Measurements from ENCODE around the gene NR3C1. TPM values are rescaled to one million over a fixed set of nuclear protein-coding genes. Genes with fewer than 3 reads are reported as not detected.

The NR3C1 gene
- total and polyA plus RNA-seq, 7 experiments from 2014 or later: 68.0 to 140 (median 100.0) TPM

- Histone ChIP-seq H3K27me3 (ENCODE audit: control insufficient read depth in 2 of 2, insufficient read depth in 2 of 2, low read length in 2 of 2) (no peaks in the 10 kb centered on the region), H3K4me1 (ENCODE audit: control insufficient read depth in 2 of 2, insufficient read depth in 2 of 2, low read length in 2 of 2) (no peaks in the 10 kb centered on the region), H3K4me3 (ENCODE audit: low read length) (no peak overlapping the region), H3K36me3 (ENCODE audit: control insufficient read depth in 2 of 3, insufficient read depth in 3 of 3, low read length in 3 of 3) (no peaks in the 10 kb centered on the region), H3K27ac (ENCODE audit: low read depth, low read length) (no peak overlapping the region), H3K9me3 (ENCODE audit: control insufficient read depth in 2 of 3, low read length in 3 of 3) (no peaks in the 10 kb centered on the region)
- H3K36me3 Mint-ChIP-seq: peaks cover 0 to 9% (median 0%) of the 10 kb centered on the region in 5 donors
- ChIA-PET POLR2A (no interaction called here), CTCF (no interaction called here)
- H3K4me3 Mint-ChIP-seq: no peak overlapping the region
- H3K27me3 Mint-ChIP-seq: no peaks in the 10 kb centered on the region
- no peak overlapping the region for H3K27ac Mint-ChIP-seq
- peaks cover 0 to 16% (median 2%) of the 10 kb centered on the region in 11 donors for H3K9me3 Mint-ChIP-seq
- H3K4me1 Mint-ChIP-seq: no peaks in the 10 kb centered on the region
- DNase-seq (no peak), ATAC-seq (no peak)
- intact Hi-C loops (cut with micrococcal nuclease): no loop called here
Measured at GRCh38 chr5:143245929-143246561, 157.4 kb downstream of the NR3C1 start.

GRCh38 chr5:143244990-143245389 is 158.5 kb downstream of the NR3C1 start:
- Mint-ChIP-seq H3K27me3 (no peaks in the 10 kb centered on the region), H3K4me3 (no peak overlapping the region), H3K27ac (no peak overlapping the region), H3K36me3 (peaks cover 0 to 9% (median 0%) of the 10 kb centered on the region in 5 donors), H3K4me1 (no peaks in the 10 kb centered on the region), H3K9me3 (peaks cover 0 to 16% (median 2%) of the 10 kb centered on the region in 11 donors)
- intact Hi-C loops (cut with micrococcal nuclease): no loop called here
- Histone ChIP-seq H3K9me3 (ENCODE audit: control insufficient read depth in 2 of 3, low read length in 3 of 3) (no peaks in the 10 kb centered on the region), H3K27me3 (ENCODE audit: control insufficient read depth in 2 of 2, insufficient read depth in 2 of 2, low read length in 2 of 2) (no peaks in the 10 kb centered on the region), H3K36me3 (ENCODE audit: control insufficient read depth in 2 of 3, insufficient read depth in 3 of 3, low read length in 3 of 3) (no peaks in the 10 kb centered on the region), H3K4me3 (ENCODE audit: low read length) (no peak overlapping the region), H3K27ac (ENCODE audit: low read depth, low read length) (no peak overlapping the region), H3K4me1 (ENCODE audit: control insufficient read depth in 2 of 2, insufficient read depth in 2 of 2, low read length in 2 of 2) (no peaks in the 10 kb centered on the region)
- DNase-seq (no peak), ATAC-seq (no peak)
- CTCF ChIA-PET: no interaction called here
- POLR2A ChIA-PET: no interaction called here

GRCh38 chr5:143244000-143244736 is 159.3 kb downstream of the NR3C1 start:
- H3K27ac ChIP-seq (ENCODE audit: low read depth, low read length): no peak overlapping the region
- intact Hi-C loops (cut with micrococcal nuclease): no loop called here

GRCh38 chr5:143243103-143243502 is 160.4 kb downstream of the NR3C1 start:
- Mint-ChIP-seq H3K4me1 (no peaks in the 10 kb centered on the region), H3K27me3 (no peaks in the 10 kb centered on the region), H3K9me3 (peaks cover 0 to 18% (median 2%) of the 10 kb centered on the region in 11 donors), H3K36me3 (peaks cover 0 to 11% (median 0%) of the 10 kb centered on the region in 5 donors), H3K4me3 (no peak overlapping the region), H3K27ac (no peak overlapping the region)
- intact Hi-C loops (cut with micrococcal nuclease): no loop called here
- POLR2A ChIA-PET: no interaction called here
- ATAC-seq: no peak
- H3K27me3 ChIP-seq (ENCODE audit: control insufficient read depth in 2 of 2, insufficient read depth in 2 of 2, low read length in 2 of 2): no peaks in the 10 kb centered on the region
- no peak for DNase-seq
- H3K36me3 ChIP-seq (ENCODE audit: control insufficient read depth in 2 of 3, insufficient read depth in 3 of 3, low read length in 3 of 3): no peaks in the 10 kb centered on the region
- H3K4me1 ChIP-seq (ENCODE audit: control insufficient read depth in 2 of 2, insufficient read depth in 2 of 2, low read length in 2 of 2): no peaks in the 10 kb centered on the region
- no peaks in the 10 kb centered on the region for H3K9me3 ChIP-seq (ENCODE audit: control insufficient read depth in 2 of 3, low read length in 3 of 3)
- no peak overlapping the region for H3K4me3 ChIP-seq (ENCODE audit: low read length)
- CTCF ChIA-PET: no interaction called here
- no peak overlapping the region for H3K27ac ChIP-seq (ENCODE audit: low read depth, low read length)

More at GRCh38 chr5:143244000-143244736, 159.3 kb downstream of the NR3C1 start:
- H3K27me3 Mint-ChIP-seq: no peaks in the 10 kb centered on the region
- CTCF ChIA-PET: no interaction called here
- H3K27me3 ChIP-seq (ENCODE audit: control insufficient read depth in 2 of 2, insufficient read depth in 2 of 2, low read length in 2 of 2): no peaks in the 10 kb centered on the region
- no peaks in the 10 kb centered on the region for H3K4me1 Mint-ChIP-seq
- peaks cover 0 to 16% (median 2%) of the 10 kb centered on the region in 11 donors for H3K9me3 Mint-ChIP-seq
- H3K36me3 Mint-ChIP-seq: peaks cover 0 to 9% (median 0%) of the 10 kb centered on the region in 5 donors
- H3K4me1 ChIP-seq (ENCODE audit: control insufficient read depth in 2 of 2, insufficient read depth in 2 of 2, low read length in 2 of 2): no peaks in the 10 kb centered on the region
- no peak overlapping the region for H3K4me3 ChIP-seq (ENCODE audit: low read length)
- DNase-seq (no peak), ATAC-seq (no peak)
- H3K9me3 ChIP-seq (ENCODE audit: control insufficient read depth in 2 of 3, low read length in 3 of 3): no peaks in the 10 kb centered on the region
- no peak overlapping the region for H3K27ac Mint-ChIP-seq
- no peaks in the 10 kb centered on the region for H3K36me3 ChIP-seq (ENCODE audit: control insufficient read depth in 2 of 3, insufficient read depth in 3 of 3, low read length in 3 of 3)
- H3K4me3 Mint-ChIP-seq: no peak overlapping the region
- POLR2A ChIA-PET: no interaction called here

GRCh38 chr5:143241892-143242291 is 161.6 kb downstream of the NR3C1 start:
- Histone ChIP-seq H3K9me3 (ENCODE audit: control insufficient read depth in 2 of 3, low read length in 3 of 3) (no peaks in the 10 kb centered on the region), H3K27me3 (ENCODE audit: control insufficient read depth in 2 of 2, insufficient read depth in 2 of 2, low read length in 2 of 2) (no peaks in the 10 kb centered on the region), H3K4me1 (ENCODE audit: control insufficient read depth in 2 of 2, insufficient read depth in 2 of 2, low read length in 2 of 2) (no peaks in the 10 kb centered on the region), H3K4me3 (ENCODE audit: low read length) (no peak overlapping the region), H3K27ac (ENCODE audit: low read depth, low read length) (no peak overlapping the region), H3K36me3 (ENCODE audit: control insufficient read depth in 2 of 3, insufficient read depth in 3 of 3, low read length in 3 of 3) (no peaks in the 10 kb centered on the region)
- no peaks in the 10 kb centered on the region for H3K4me1 Mint-ChIP-seq
- ChIA-PET CTCF (no interaction called here), POLR2A (no interaction called here)
- peaks cover 0 to 11% (median 2%) of the 10 kb centered on the region in 11 donors for H3K9me3 Mint-ChIP-seq
- H3K4me3 Mint-ChIP-seq: no peak overlapping the region
- H3K27me3 Mint-ChIP-seq: no peaks in the 10 kb centered on the region
- intact Hi-C loops (cut with micrococcal nuclease): no loop called here
- H3K36me3 Mint-ChIP-seq: peaks cover 0 to 5% (median 0%) of the 10 kb centered on the region in 5 donors
- ATAC-seq: no peak
- DNase-seq: no peak
- no peak overlapping the region for H3K27ac Mint-ChIP-seq

- ChIA-PET CTCF (no interaction called here), POLR2A (no interaction called here)
- H3K9me3 ChIP-seq (ENCODE audit: control insufficient read depth in 2 of 3, low read length in 3 of 3): no peaks in the 10 kb centered on the region
- H3K4me1 ChIP-seq (ENCODE audit: control insufficient read depth in 2 of 2, insufficient read depth in 2 of 2, low read length in 2 of 2): no peaks in the 10 kb centered on the region
- Mint-ChIP-seq H3K4me1 (no peaks in the 10 kb centered on the region), H3K27me3 (peaks cover 0 to 5% (median 0%) of the 10 kb centered on the region in 5 donors), H3K36me3 (peaks cover 0 to 6% (median 0%) of the 10 kb centered on the region in 5 donors), H3K27ac (no peak overlapping the region), H3K9me3 (peaks cover 0 to 5% (median 0%) of the 10 kb centered on the region in 11 donors), H3K4me3 (no peak overlapping the region)
- DNase-seq: no peak
- H3K27me3 ChIP-seq (ENCODE audit: control insufficient read depth in 2 of 2, insufficient read depth in 2 of 2, low read length in 2 of 2): no peaks in the 10 kb centered on the region
- no peak overlapping the region for H3K4me3 ChIP-seq (ENCODE audit: low read length)
- no peak overlapping the region for H3K27ac ChIP-seq (ENCODE audit: low read depth, low read length)
- intact Hi-C loops (cut with micrococcal nuclease): no loop called here
- ATAC-seq: no peak
- H3K36me3 ChIP-seq (ENCODE audit: control insufficient read depth in 2 of 3, insufficient read depth in 3 of 3, low read length in 3 of 3): no peaks in the 10 kb centered on the region
Measured at GRCh38 chr5:143239882-143240518, 163.5 kb downstream of the NR3C1 start.

Measured in naive thymus-derived CD4-positive, alpha-beta T cell (primary cell).